HFF-Myc (cell line): ENCODE data around the gene CNOT6L.
"Not testable (repeated sequence)": the region's sequence is repeated elsewhere in the genome, so short reads cannot be mapped to it uniquely, and the experiment has no call there.

Experiments used
- DNase-seq: peaks from one replicate; pipeline ENCODE4 v3.0.0-alpha.2; 2011; ENCODE audit warnings: low read depth; ENCODE audit errors: extremely low read depth
- H3K4me3 ChIP-seq: replicated peaks from 2 replicates; pipeline ENCODE4 v1.5.1; 2011; ENCODE audit warnings: low read depth, mild to moderate bottlenecking, control low read depth, low read length
- CTCF ChIP-seq: IDR thresholded peaks from 2 replicates; pipeline ENCODE4 v1.5.1; 2012; ENCODE audit warnings: mild to moderate bottlenecking, low read depth, low read length, control low read depth; ENCODE audit errors: missing control alignments

The CNOT6L gene

GRCh38 chr4:77783895-77784294 is 35.3 kb downstream of the CNOT6L start:
- DNase-seq, result no peak
- TF ChIP-seq CTCF, result no peak
- no peak overlapping the region for H3K4me3 ChIP-seq

GRCh38 chr4:77782102-77782835 is 36.9 kb downstream of the CNOT6L start:
- H3K4me3 ChIP-seq, result no peak overlapping the region
- TF ChIP-seq CTCF, result no peak
- no peak for DNase-seq

GRCh38 chr4:77780762-77781161 is 38.4 kb downstream of the CNOT6L start:
- DNase-seq, result not testable (repeated sequence)

GRCh38 chr4:77777135-77777807 is 41.9 kb downstream of the CNOT6L start:
- no peak for TF ChIP-seq CTCF
- no peak overlapping the region for H3K4me3 ChIP-seq
- DNase-seq, result no peak

More at GRCh38 chr4:77780762-77781161, 38.4 kb downstream of the CNOT6L start:
- not testable (repeated sequence) for H3K4me3 ChIP-seq

- no peak for TF ChIP-seq CTCF
- no peak for DNase-seq
- no peak overlapping the region for H3K4me3 ChIP-seq
Measured at GRCh38 chr4:77776182-77777134, 42.7 kb downstream of the CNOT6L start.

GRCh38 chr4:77773101-77773500 is 46.1 kb downstream of the CNOT6L start:
- no peak for TF ChIP-seq CTCF
- H3K4me3 ChIP-seq, result no peak overlapping the region
- DNase-seq, result no peak

GRCh38 chr4:77771566-77771965 is 47.6 kb downstream of the CNOT6L start:
- H3K4me3 ChIP-seq, result no peak overlapping the region
- no peak for DNase-seq
- no peak for TF ChIP-seq CTCF
